Testis (tissue), 3 donors: ENCODE measurements around the gene IL13RA2. TPM values are rescaled to one million over a fixed set of nuclear protein-coding genes. Genes with fewer than 3 reads are reported as not detected.

Source experiments
- DNase-seq: peaks from one replicate; pipeline ENCODE4 v3.0.0-alpha.2; 2019
- H3K27ac ChIP-seq, 2 donors: fragments of 200-600 bp; sonication (generic); one replicate each; pipeline ENCODE4 v1.5.1; 2019
- H3K27me3 ChIP-seq: fragments of 200-600 bp; sonication (generic); one replicate; pipeline ENCODE4 v1.5.1; 2019
- H3K36me3 ChIP-seq: fragments of 200-600 bp; sonication (generic); one replicate; pipeline ENCODE4 v1.5.1; 2017; ENCODE audit warnings: low read depth; ENCODE audit errors: missing control alignments
- H3K4me1 ChIP-seq: fragments of 200-600 bp; sonication (generic); one replicate; pipeline ENCODE4 v1.5.1; 2019
- H3K4me3 ChIP-seq, 2 donors: fragments of 200-600 bp; sonication (generic); one replicate each; pipeline ENCODE4 v1.5.1; 2017 to 2019
- H3K9me3 ChIP-seq: fragments of 200-600 bp; sonication (generic); one replicate; pipeline ENCODE4 v1.5.1; 2017
- CTCF ChIP-seq, 3 experiments: fragments of 450-650 bp in 2 of 3; fragments of 200-600 bp in 1 of 3; sonication (generic) in 1 of 3; IDR thresholded peaks; one replicate each; pipeline ENCODE4 v1.5.1; 2016 to 2019; ENCODE audit warnings: antibody characterized with exemption in 3 of 3, mild to moderate bottlenecking in 2 of 3, moderate library complexity in 1 of 3
- POLR2A ChIP-seq: fragments of 450-650 bp; IDR thresholded peaks from one replicate; pipeline ENCODE4 v1.6.1; 2017; ENCODE audit warnings: antibody characterized with exemption, mild to moderate bottlenecking, moderate library complexity
- WGBS, 2 donors: methylation state at CpG; one replicate each; pipeline ENCODE4 v1.1.5; 2018; 5-methylcytosine and 5-hydroxymethylcytosine counted together
- intact Hi-C: fragments of 100-400 bp; cut with DNase I; formaldehyde crosslinking; loops from one replicate; pipeline ENCODE4 v1.15.1; 2023; ENCODE audit warnings: low total_unique reads
- polyA plus RNA-seq: library from polyadenylated mRNA; stranded (reverse); fragments of 350-450 nt; fragmentation: Illumina TruSeq; extraction: RNeasy Lipid Tissue Mini Kit (QIAGEN cat#74804); gene quantifications from one replicate; pipeline ENCODE4 v1.2.3, GENCODE V29; 2014; ENCODE audit warnings: low read depth, low replicate concordance; ENCODE audit not compliant: insufficient read depth
- total RNA-seq, 2 donors: library from RNA; depleted of rRNA; stranded (reverse); fragments of >200 nt; gene quantifications; one replicate each; pipeline ENCODE4 v1.2.3, GENCODE V29; 2016

IL13RA2 gene
- total and polyA plus RNA-seq, 3 donors from 2014 or later: 9.7 to 36.5 (median 15.5) TPM

- WGBS, 2 donors: 90 to 98% methylated on average over 2 of the region's 2 CpGs
- intact Hi-C loops: no loop called here
- DNase-seq: no peak
- Histone ChIP-seq H3K9me3 (no peaks in the 10 kb centered on the region), H3K4me1 (no peaks in the 10 kb centered on the region), H3K4me3 (no peak overlapping the region), H3K36me3 (no peaks in the 10 kb centered on the region), H3K27ac (no peak overlapping the region), H3K27me3 (no peaks in the 10 kb centered on the region)
- no peak for TF ChIP-seq POLR2A
- no peak for TF ChIP-seq CTCF (IDR thresholded peaks at IDR 0.05)
Measured at GRCh38 chrX:114976292-114976691, 41.1 kb downstream of the IL13RA2 start.

- no peak for DNase-seq
- Histone ChIP-seq H3K4me1 (no peaks in the 10 kb centered on the region), H3K36me3 (no peaks in the 10 kb centered on the region), H3K27ac (no peak overlapping the region), H3K9me3 (no peaks in the 10 kb centered on the region), H3K27me3 (no peaks in the 10 kb centered on the region), H3K4me3 (no peak overlapping the region)
- no peak for TF ChIP-seq CTCF (IDR thresholded peaks at IDR 0.05)
- no peak for TF ChIP-seq POLR2A
- intact Hi-C loops: no loop called here
Measured at GRCh38 chrX:114973013-114973412, 44.4 kb downstream of the IL13RA2 start.

- intact Hi-C loops: no loop called here
- no peaks in the 10 kb centered on the region for H3K36me3 ChIP-seq
- H3K27me3 ChIP-seq: no peaks in the 10 kb centered on the region
- 83 to 93% methylated on average over 3 of the region's 3 CpGs for WGBS, 2 donors
- H3K4me1 ChIP-seq: no peaks in the 10 kb centered on the region
- DNase-seq: no peak
- no peak overlapping the region for H3K27ac ChIP-seq
- no peak for TF ChIP-seq POLR2A
- no peak for TF ChIP-seq CTCF (IDR thresholded peaks at IDR 0.05)
- no peak overlapping the region for H3K4me3 ChIP-seq
- H3K9me3 ChIP-seq: no peaks in the 10 kb centered on the region
Measured at GRCh38 chrX:114970806-114971205, 46.6 kb downstream of the IL13RA2 start.

GRCh38 chrX:114964374-114964773 lies 53.0 kb downstream of the IL13RA2 start:
- Histone ChIP-seq H3K4me3 (no peak overlapping the region), H3K36me3 (no peaks in the 10 kb centered on the region), H3K9me3 (no peaks in the 10 kb centered on the region), H3K27me3 (no peaks in the 10 kb centered on the region), H3K27ac (no peak overlapping the region), H3K4me1 (no peaks in the 10 kb centered on the region)
- TF ChIP-seq POLR2A: no peak
- no peak for TF ChIP-seq CTCF (IDR thresholded peaks at IDR 0.05)
- no peak for DNase-seq
- 74 to 77% methylated on average over 3 of the region's 3 CpGs for WGBS, 2 donors
- intact Hi-C loops: no loop called here

- TF ChIP-seq CTCF (IDR thresholded peaks at IDR 0.05) (no peak), POLR2A (no peak)
- Histone ChIP-seq H3K4me3 (no peak overlapping the region), H3K27me3 (no peaks in the 10 kb centered on the region), H3K4me1 (no peaks in the 10 kb centered on the region), H3K36me3 (no peaks in the 10 kb centered on the region), H3K27ac (no peak overlapping the region), H3K9me3 (no peaks in the 10 kb centered on the region)
- DNase-seq: no peak
- intact Hi-C loops: no loop called here
Measured at GRCh38 chrX:114962209-114962608, 55.2 kb downstream of the IL13RA2 start.
